GM12878 (cell line): Measurements from ENCODE around the gene RPL13A. TPM values are rescaled to one million over a fixed set of nuclear protein-coding genes. Genes with fewer than 3 reads are reported as not detected.

Source experiments
- BACH1 ChIP-seq: fragments of 450-650 bp; IDR thresholded peaks from 2 replicates; pipeline ENCODE4 v1.6.1; 2017; ENCODE audit warnings: mild to moderate bottlenecking, borderline replicate concordance
- BCL11A ChIP-seq: IDR thresholded peaks from 2 replicates; pipeline ENCODE4 v1.6.1; 2011; ENCODE audit warnings: low read depth, low read length
- BHLHE40 ChIP-seq, 2 experiments: fragments of 450-650 bp in 1 of 2; IDR thresholded peaks; 2 replicates each; pipeline ENCODE4 v1.6.1; 2011 to 2017; ENCODE audit warnings: low read depth in 2 of 2, borderline replicate concordance in 1 of 2, improper control_type of control experiment in 1 of 2, low read length in 1 of 2, mild to moderate bottlenecking in 1 of 2
- BRCA1 ChIP-seq: IDR thresholded peaks from 2 replicates; pipeline ENCODE4 v1.6.1; 2011; ENCODE audit warnings: low read depth, low read length, improper control_type of control experiment
- CEBPZ ChIP-seq: fragments of 150-350 bp; IDR thresholded peaks from 2 replicates; pipeline ENCODE4 v1.6.1; 2016; ENCODE audit warnings: low read depth, low read length
- CHD4 ChIP-seq: fragments of 200-600 bp; sonication (generic); IDR thresholded peaks from 2 replicates; pipeline ENCODE4 v1.6.1; 2016; ENCODE audit warnings: mild to moderate bottlenecking
- CREM ChIP-seq: IDR thresholded peaks from 2 replicates; pipeline ENCODE4 v1.6.1; 2014; ENCODE audit warnings: antibody characterized with exemption, low read depth
- E4F1 ChIP-seq: fragments of 450-650 bp; IDR thresholded peaks from 2 replicates; pipeline ENCODE4 v1.6.1; 2018; ENCODE audit warnings: borderline replicate concordance, mild to moderate bottlenecking; ENCODE audit not compliant: partially characterized antibody
- EED ChIP-seq: sonication (generic); IDR thresholded peaks from 2 replicates; pipeline ENCODE4 v1.6.1; 2016; ENCODE audit warnings: antibody characterized with exemption, low read depth
- EGR1 ChIP-seq, 2 experiments: IDR thresholded peaks; 1 replicate in 1 of 2; 2 replicates in 1 of 2; pipeline ENCODE4 v1.6.1; 2011 to 2012; ENCODE audit warnings: low read depth in 2 of 2, low read length in 2 of 2, borderline replicate concordance in 1 of 2, mild to moderate bottlenecking in 1 of 2, moderate library complexity in 1 of 2
- EP300 ChIP-seq, 2 experiments: fragments of 150-350 bp in 1 of 2; IDR thresholded peaks; 2 replicates each; pipeline ENCODE4 v1.6.1; 2011 to 2012; ENCODE audit warnings: low read depth in 2 of 2, low read length in 2 of 2, borderline replicate concordance in 1 of 2, improper control_type of control experiment in 1 of 2, inconsistent platforms in 1 of 2; ENCODE audit not compliant: control insufficient read depth in 1 of 2
- IKZF1 ChIP-seq: fragments of 450-650 bp; conservative IDR thresholded peaks from 2 replicates; pipeline ENCODE4 v1.6.1; 2017; ENCODE audit warnings: antibody characterized with exemption, mild to moderate bottlenecking
- MEF2A ChIP-seq: IDR thresholded peaks from 2 replicates; pipeline ENCODE4 v1.6.1; 2011; ENCODE audit warnings: low read depth, mild to moderate bottlenecking, low read length, moderate library complexity; ENCODE audit not compliant: insufficient read depth
- MYB ChIP-seq: fragments of 150-350 bp; IDR thresholded peaks from 2 replicates; pipeline ENCODE4 v1.6.1; 2014; ENCODE audit warnings: mild to moderate bottlenecking, low read depth, low read length, borderline replicate concordance
- NR2C1 ChIP-seq: fragments of 450-650 bp; IDR thresholded peaks from 2 replicates; pipeline ENCODE4 v1.6.1; 2017; ENCODE audit warnings: antibody characterized with exemption, mild to moderate bottlenecking, moderate library complexity
- RAD51 ChIP-seq: fragments of 450-650 bp; IDR thresholded peaks from 2 replicates; pipeline ENCODE4 v1.6.1; 2016; ENCODE audit warnings: moderate library complexity, mild to moderate bottlenecking, inconsistent platforms
- RUNX3 ChIP-seq: IDR thresholded peaks from 2 replicates; pipeline ENCODE4 v1.6.1; 2012; ENCODE audit warnings: low read length, inconsistent platforms
- SIX5 ChIP-seq: IDR thresholded peaks from 2 replicates; pipeline ENCODE4 v1.6.1; 2011; ENCODE audit warnings: mild to moderate bottlenecking, low read depth, low read length, moderate library complexity; ENCODE audit not compliant: severe bottlenecking
- SMC3 ChIP-seq: IDR thresholded peaks from 2 replicates; pipeline ENCODE4 v1.6.1; 2011; ENCODE audit warnings: low read length, improper control_type of control experiment, borderline replicate concordance
- STAT1 ChIP-seq: fragments of 450-650 bp; conservative IDR thresholded peaks from 2 replicates; pipeline ENCODE4 v1.6.1; 2014; ENCODE audit warnings: antibody characterized with exemption, mild to moderate bottlenecking
- SUPT20H ChIP-seq: IDR thresholded peaks from 2 replicates; pipeline ENCODE4 v1.6.1; 2011; ENCODE audit warnings: low read depth, mild to moderate bottlenecking, low read length, moderate library complexity, borderline replicate concordance; ENCODE audit not compliant: control insufficient read depth
- TBL1XR1 ChIP-seq: IDR thresholded peaks from 2 replicates; pipeline ENCODE4 v1.6.1; 2012; ENCODE audit warnings: low read depth, low read length, improper control_type of control experiment
- USF1 ChIP-seq: IDR thresholded peaks from 2 replicates; pipeline ENCODE4 v1.6.1; 2011; ENCODE audit warnings: borderline replicate concordance, low read depth, mild to moderate bottlenecking, moderate library complexity, mixed read lengths, low read length; ENCODE audit not compliant: insufficient read depth; ENCODE audit errors: extremely low read length
- YY1 ChIP-seq: IDR thresholded peaks from 2 replicates; pipeline ENCODE4 v1.6.1; 2011; ENCODE audit warnings: low read depth, mild to moderate bottlenecking, low read length
- polyA plus RNA-seq, 11 experiments: library from polyadenylated mRNA; depleted of rRNA in 4 of 11; unstranded in 6 of 11; stranded (reverse) in 5 of 11; fragments of >200 nt; fragmentation: Nextera tagmentation in 4 of 11; fragmentation: Illumina TruSeq in 1 of 11; extraction: Ambion mirVana in 4 of 11; extraction: Trizol in 1 of 11; gene quantifications; 1 replicate in 1 of 11; 2 replicates in 10 of 11; pipeline versions ENCODE4 v1.2.1 to v1.2.3, GENCODE V29; 2011 to 2016; ENCODE audit warnings: inconsistent platforms in 2 of 11, missing spikeins in 2 of 11, low read depth in 1 of 11
- total RNA-seq, 4 experiments: library from RNA; depleted of rRNA in 3 of 4; stranded (reverse); fragments of >200 nt in 3 of 4; fragmentation: Illumina TruSeq in 1 of 4; extraction: Trizol in 1 of 4; gene quantifications; 2 replicates each; pipeline versions ENCODE4 v1.2.1 to v1.2.3, GENCODE V29; 2013 to 2021

The RPL13A gene
- total and polyA plus RNA-seq, 10 of the 15 experiments (the other 5 are each of a cell fraction or from before 2014, with no cell fraction given), result 1,426 to 8,961 (median 4,266) TPM

- TF ChIP-seq CEBPZ (no peak), CHD4 (no peak), CREM (peak; percentile 75), NR2C1 (no peak), EP300 (IDR thresholded peaks at IDR 0.05; ENCODE audit: borderline replicate concordance in 1 of 2, control insufficient read depth in 1 of 2, low read depth in 2 of 2, low read length in 2 of 2) (peak in 1 of 2 experiments; percentile 66; a peak in 1 of 4 replicates), RAD51 (no peak), EGR1 (IDR thresholded peaks at IDR 0.05; ENCODE audit: borderline replicate concordance in 1 of 2, low read depth in 2 of 2, low read length in 2 of 2) (no peak), BHLHE40 (IDR thresholded peaks at IDR 0.05; ENCODE audit: borderline replicate concordance in 1 of 2, low read depth in 2 of 2, low read length in 1 of 2) (peak; percentile 32 to 75; a peak in 3 of 4 replicates), BACH1 (no peak), BRCA1 (no peak), TBL1XR1 (peak; percentile 20; the same call in 1 of the 2 replicates), MYB (no peak), MEF2A (peak; percentile 82), SMC3 (no peak), RUNX3 (peak; percentile 93), USF1 (no peak), EED (peak; percentile 78), STAT1 (no peak), YY1 (0 out of 2 replicates have a peak, but pooled peaks have one; percentile 27), BCL11A (peak; percentile 72), IKZF1 (peak; percentile 54), E4F1 (no peak), SIX5 (no peak), SUPT20H (no peak)
Measured at GRCh38 chr19:49468746-49469447, 18.5 kb upstream of the RPL13A start (continued).
